Nephron (organoid): ENCODE measurements around the gene FNTB.

Source experiments
- H3K27ac Mint-ChIP-seq, 3 experiments: 2 replicates each; pipeline ENCODE4 v1.8.0; 2020; ENCODE audit warnings: mixed read lengths in 3 of 3, mild to moderate bottlenecking in 2 of 3, moderate library complexity in 1 of 3
- H3K27me3 Mint-ChIP-seq: 2 replicates; pipeline ENCODE4 v1.8.0; 2021; ENCODE audit warnings: low read depth, mild to moderate bottlenecking, moderate library complexity, mixed read lengths
- H3K36me3 Mint-ChIP-seq: 2 replicates; pipeline ENCODE4 v1.8.0; 2020; ENCODE audit warnings: low read depth, mixed read lengths
- H3K4me1 Mint-ChIP-seq: 2 replicates; pipeline ENCODE4 v1.8.0; 2020; ENCODE audit warnings: mixed read lengths
- H3K4me3 Mint-ChIP-seq, 3 experiments: 2 replicates each; pipeline ENCODE4 v1.8.0; 2020; ENCODE audit warnings: mild to moderate bottlenecking in 3 of 3, mixed read lengths in 3 of 3, moderate library complexity in 2 of 3
- H3K9me3 Mint-ChIP-seq: 2 replicates; pipeline ENCODE4 v1.8.0; 2020; ENCODE audit warnings: mixed read lengths
- CTCF ChIP-seq, 3 experiments: fragments of 200-600 bp; sonication (generic); IDR thresholded peaks; one replicate each; pipeline ENCODE4 v1.5.0; 2021; ENCODE audit warnings: antibody characterized with exemption in 3 of 3; ENCODE audit not compliant: unreplicated experiment in 3 of 3

FNTB gene

DNA sequence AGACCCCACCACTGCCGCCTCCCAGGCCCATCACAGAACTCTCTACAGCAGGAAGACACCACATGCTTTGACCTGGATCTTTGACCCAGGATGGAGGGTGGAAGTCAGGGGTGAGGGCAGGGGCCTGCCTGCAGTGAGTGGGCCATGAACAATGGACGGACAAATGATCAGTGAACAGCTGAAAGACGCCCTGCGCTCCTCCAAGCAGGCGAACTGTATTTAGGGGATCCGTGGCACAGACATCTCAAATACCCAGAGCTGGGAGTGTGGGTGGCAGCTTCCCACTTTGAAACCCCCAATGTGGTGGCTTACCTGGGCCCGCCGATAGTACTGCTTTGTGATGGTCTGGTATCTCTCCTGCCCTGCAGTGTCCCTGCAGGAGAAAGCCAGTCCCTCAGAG, 35.4 kb upstream of the FNTB start:
- peaks cover 4% of the 10 kb centered on the region for H3K4me1 Mint-ChIP-seq
- H3K27ac Mint-ChIP-seq, result no peak overlapping the region
- no peak for TF ChIP-seq CTCF (IDR thresholded peaks at IDR 0.05; ENCODE audit: unreplicated experiment in 3 of 3)
- no peak overlapping the region for H3K4me3 Mint-ChIP-seq
- H3K36me3 Mint-ChIP-seq, result peaks cover 28% of the 10 kb centered on the region
- H3K9me3 Mint-ChIP-seq, result no peaks in the 10 kb centered on the region
- H3K27me3 Mint-ChIP-seq, result no peaks in the 10 kb centered on the region

DNA sequence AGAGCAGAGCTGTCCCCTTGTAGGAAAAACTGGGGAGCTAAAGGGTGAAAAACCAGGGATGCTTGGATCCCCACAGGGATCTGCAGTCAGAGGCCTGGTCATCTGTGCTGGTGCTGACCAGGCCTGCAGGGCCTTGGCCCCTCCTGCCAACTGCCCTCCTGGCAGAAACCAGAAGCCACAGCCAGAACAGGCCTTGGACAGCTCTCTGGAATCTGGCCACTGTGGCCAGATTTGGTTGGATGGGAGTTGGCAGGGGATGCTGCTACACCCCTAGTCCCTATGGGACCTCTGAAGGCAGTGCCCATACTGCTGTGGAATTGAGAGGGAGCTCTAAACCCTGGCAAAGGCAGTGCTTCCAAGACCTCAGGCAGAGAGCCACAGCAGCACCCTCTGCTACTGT, 35.0 kb upstream of the FNTB start:
- TF ChIP-seq CTCF (IDR thresholded peaks at IDR 0.05; ENCODE audit: unreplicated experiment in 3 of 3), result no peak
- Mint-ChIP-seq H3K4me3 (no peak overlapping the region), H3K4me1 (peaks cover 4% of the 10 kb centered on the region), H3K27me3 (no peaks in the 10 kb centered on the region), H3K27ac (no peak overlapping the region), H3K9me3 (no peaks in the 10 kb centered on the region), H3K36me3 (peaks cover 25% of the 10 kb centered on the region)

DNA sequence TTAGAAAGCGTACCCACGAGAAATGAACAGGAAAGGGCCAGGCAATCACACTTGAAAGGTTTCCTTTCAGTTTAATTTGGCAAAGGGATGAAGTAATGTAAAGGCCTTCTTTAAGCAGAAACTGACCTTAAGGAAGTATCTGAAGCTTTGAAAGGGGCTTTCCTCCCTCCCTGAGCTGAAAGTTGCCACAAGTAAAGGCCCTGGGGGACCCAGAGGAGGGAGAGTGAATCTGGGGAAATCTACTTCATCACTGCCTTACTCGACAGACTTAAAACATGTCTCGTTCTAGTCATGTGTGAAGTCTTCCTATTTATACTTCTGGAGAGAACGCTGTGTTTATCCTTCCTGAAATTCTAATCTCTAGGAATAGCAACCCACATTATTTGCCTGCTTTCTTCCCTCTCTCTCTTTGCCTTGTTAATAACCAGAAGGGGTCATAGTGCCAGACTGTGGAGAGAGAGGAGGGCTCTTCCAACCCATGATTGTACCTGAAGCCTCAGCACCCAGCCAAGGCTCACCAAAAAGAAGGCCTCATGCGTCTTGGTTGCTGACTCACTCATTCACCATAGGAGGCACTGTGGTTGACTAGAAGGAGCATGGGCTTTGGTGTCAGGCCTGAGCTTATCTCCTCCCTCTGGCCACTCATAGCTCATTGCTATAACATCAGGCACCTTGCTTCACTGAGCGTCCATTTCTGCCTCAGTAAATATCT, 33.9 kb upstream of the FNTB start:
- Mint-ChIP-seq H3K9me3 (no peaks in the 10 kb centered on the region), H3K4me1 (peaks cover 4% of the 10 kb centered on the region), H3K27ac (peak overlapping the region in 1 of 3 experiments; percentile 11), H3K36me3 (peaks cover 21% of the 10 kb centered on the region), H3K4me3 (no peak overlapping the region), H3K27me3 (no peaks in the 10 kb centered on the region)
- TF ChIP-seq CTCF (IDR thresholded peaks at IDR 0.05; ENCODE audit: unreplicated experiment in 3 of 3), result no peak

GRCh38 chr14:64953310-64953654, 33.4 kb upstream of the FNTB start:
- no peaks in the 10 kb centered on the region for H3K9me3 Mint-ChIP-seq
- no peak overlapping the region for H3K4me3 Mint-ChIP-seq
- no peak for TF ChIP-seq CTCF (IDR thresholded peaks at IDR 0.05; ENCODE audit: unreplicated experiment in 3 of 3)
- H3K36me3 Mint-ChIP-seq, result peaks cover 21% of the 10 kb centered on the region
- no peaks in the 10 kb centered on the region for H3K27me3 Mint-ChIP-seq
- peaks cover 4% of the 10 kb centered on the region for H3K4me1 Mint-ChIP-seq
- peak overlapping the region in 1 of 3 experiments; percentile 11 for H3K27ac Mint-ChIP-seq

DNA sequence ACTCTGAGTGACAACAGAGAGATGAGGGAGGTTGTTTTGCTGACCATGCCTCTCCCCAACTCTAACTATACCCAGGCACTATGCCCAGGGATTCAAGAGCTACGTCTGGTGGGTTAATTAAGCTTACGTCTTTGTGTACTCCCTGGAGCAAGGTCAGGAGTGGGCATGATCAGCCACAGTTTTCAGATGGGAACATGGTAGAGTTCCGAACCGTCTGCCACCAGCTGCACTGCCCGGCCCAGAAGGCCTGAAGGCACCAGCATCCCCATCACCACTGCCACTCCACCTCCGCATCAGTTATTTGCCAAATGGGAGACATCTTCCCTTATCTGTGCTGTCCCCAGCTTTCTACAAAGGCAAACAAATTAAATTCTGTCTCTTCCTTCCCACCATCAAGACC, 33.0 kb upstream of the FNTB start:
- H3K4me1 Mint-ChIP-seq, result peaks cover 4% of the 10 kb centered on the region
- H3K9me3 Mint-ChIP-seq, result no peaks in the 10 kb centered on the region

More for the DNA sequence above, 33.0 kb upstream of the FNTB start:
- TF ChIP-seq CTCF (IDR thresholded peaks at IDR 0.05; ENCODE audit: unreplicated experiment in 3 of 3), result no peak
- no peak overlapping the region for H3K4me3 Mint-ChIP-seq
- H3K27me3 Mint-ChIP-seq, result no peaks in the 10 kb centered on the region
- no peak overlapping the region for H3K27ac Mint-ChIP-seq
- H3K36me3 Mint-ChIP-seq, result peaks cover 25% of the 10 kb centered on the region
